Stomach smooth muscle (tissue), 2 donors: ENCODE results near the gene DHRS12.

Source experiments
- H3K27ac ChIP-seq: one replicate; pipeline ENCODE4 v1.7.0; 2013; ENCODE audit warnings: mild to moderate bottlenecking, low read length, inconsistent platforms
- H3K27me3 ChIP-seq, 2 donors: one replicate each; pipeline ENCODE4 v1.7.0; 2013; ENCODE audit warnings: low read length in 2 of 2; ENCODE audit not compliant: insufficient read depth in 2 of 2, control insufficient read depth in 1 of 2
- H3K36me3 ChIP-seq, 2 donors: one replicate each; pipeline ENCODE4 v1.7.0; 2013; ENCODE audit warnings: low read length in 2 of 2; ENCODE audit not compliant: control insufficient read depth in 2 of 2, insufficient read depth in 2 of 2
- H3K4me1 ChIP-seq: one replicate; pipeline ENCODE4 v1.7.0; 2013; ENCODE audit warnings: low read length; ENCODE audit not compliant: control insufficient read depth, insufficient read depth
- H3K4me3 ChIP-seq, 2 donors: one replicate each; pipeline ENCODE4 v1.7.0; 2013; ENCODE audit warnings: low read length in 2 of 2
- H3K9ac ChIP-seq, 2 donors: one replicate each; pipeline ENCODE4 v1.7.0; 2013; ENCODE audit warnings: low read length in 2 of 2, mild to moderate bottlenecking in 1 of 2
- H3K9me3 ChIP-seq, 2 donors: one replicate each; pipeline ENCODE4 v1.7.0; 2013; ENCODE audit warnings: low read length in 2 of 2; ENCODE audit not compliant: control insufficient read depth in 2 of 2
- donor health status: healthy.
- donor health status: Pancreatic carcinoma.

The DHRS12 gene

GRCh38 chr13:51818781-51819511, 15.0 kb upstream of the DHRS12 start:
- Histone ChIP-seq H3K36me3 (no peaks in the 10 kb centered on the region), H3K27me3 (no peaks in the 10 kb centered on the region), H3K4me3 (peak overlapping the region in 1 of 2 donors; percentile 49), H3K27ac (no peak overlapping the region), H3K9ac (no peak overlapping the region), H3K4me1 (peaks cover 26% of the 10 kb centered on the region), H3K9me3 (no peaks in the 10 kb centered on the region)

DNA sequence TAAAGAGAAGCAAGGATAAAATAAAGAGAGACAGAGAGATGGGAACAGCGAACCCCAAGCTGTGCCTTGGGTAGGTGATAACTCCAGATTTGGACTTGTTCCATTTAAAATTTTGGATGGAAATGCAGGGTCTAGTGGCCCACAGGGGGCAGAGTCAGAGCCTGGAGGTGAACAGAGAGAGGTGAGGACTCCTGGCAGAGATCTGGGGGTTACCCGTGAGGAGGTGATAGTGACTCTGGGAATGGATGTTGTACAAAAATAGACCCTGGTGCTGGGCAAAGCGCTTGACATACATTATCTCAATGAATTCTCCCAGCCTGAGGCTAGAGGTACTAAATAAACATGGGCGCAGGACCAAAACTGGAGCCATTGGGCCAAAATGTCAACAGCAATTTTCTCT, 14.3 kb upstream of the DHRS12 start:
- no peak overlapping the region for H3K27ac ChIP-seq
- H3K36me3 ChIP-seq: no peaks in the 10 kb centered on the region
- H3K27me3 ChIP-seq: no peaks in the 10 kb centered on the region
- no peak overlapping the region for H3K4me3 ChIP-seq
- H3K9me3 ChIP-seq: no peaks in the 10 kb centered on the region
- no peak overlapping the region for H3K9ac ChIP-seq
- peaks cover 26% of the 10 kb centered on the region for H3K4me1 ChIP-seq

DNA sequence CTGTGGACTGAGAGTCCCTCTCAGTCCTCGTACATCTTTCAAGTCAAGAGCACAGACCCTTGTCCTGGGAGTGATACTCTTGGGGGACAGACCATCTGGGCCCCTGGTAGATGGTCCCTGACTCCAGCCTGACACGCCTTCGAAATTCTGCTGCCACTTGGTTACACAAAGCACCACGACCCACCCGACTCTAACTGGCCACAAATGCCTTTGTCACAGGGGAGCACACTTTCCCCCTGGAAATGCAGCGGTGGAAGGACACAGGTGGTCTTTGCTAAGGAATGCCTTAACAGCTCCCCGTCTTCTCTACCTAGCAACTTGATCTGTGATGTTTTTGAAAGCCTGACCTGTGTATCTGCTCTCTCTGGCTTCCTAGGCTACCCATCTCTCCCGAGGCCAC, 13.8 kb upstream of the DHRS12 start:
- no peak overlapping the region for H3K9ac ChIP-seq
- H3K27me3 ChIP-seq: no peaks in the 10 kb centered on the region
- no peak overlapping the region for H3K4me3 ChIP-seq
- H3K36me3 ChIP-seq: no peaks in the 10 kb centered on the region
- H3K27ac ChIP-seq: no peak overlapping the region
- peaks cover 26% of the 10 kb centered on the region for H3K4me1 ChIP-seq
- H3K9me3 ChIP-seq: no peaks in the 10 kb centered on the region

DNA sequence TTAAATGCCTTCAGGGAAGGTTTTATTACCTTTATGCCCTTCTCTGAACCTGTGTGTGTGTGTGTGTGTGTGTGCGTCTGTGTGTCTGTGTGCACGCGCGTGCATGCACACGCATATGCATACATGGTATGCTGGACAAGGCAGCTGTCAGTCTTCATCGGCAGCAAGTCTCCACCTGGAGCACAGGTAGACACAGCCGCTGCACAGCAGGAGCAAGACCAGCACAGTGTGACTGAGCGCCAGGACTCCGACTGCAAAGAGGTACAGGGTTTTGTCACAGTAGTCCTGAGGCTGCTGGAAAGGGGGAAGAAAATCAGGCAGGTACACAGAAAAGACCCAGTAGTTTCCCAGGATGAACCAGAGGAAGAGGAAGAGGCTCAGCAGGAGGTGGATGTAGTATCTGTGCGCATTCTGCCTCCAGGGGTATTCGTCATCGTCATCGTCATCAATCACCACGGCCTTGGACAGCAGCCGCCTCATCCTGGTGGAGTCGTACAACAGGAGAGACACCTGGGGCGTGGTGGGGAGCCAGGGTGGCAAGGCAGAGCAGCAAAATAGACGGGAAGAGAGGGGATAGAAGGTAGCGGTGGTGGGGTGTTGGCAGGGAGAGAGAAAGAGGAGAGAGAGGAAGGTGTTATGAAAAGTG, 12.8 kb upstream of the DHRS12 start:
- Histone ChIP-seq H3K9me3 (no peaks in the 10 kb centered on the region), H3K9ac (no peak overlapping the region), H3K4me1 (peaks cover 26% of the 10 kb centered on the region), H3K27ac (no peak overlapping the region), H3K27me3 (no peaks in the 10 kb centered on the region), H3K4me3 (no peak overlapping the region), H3K36me3 (no peaks in the 10 kb centered on the region)

GRCh38 chr13:51815848-51816247, 11.9 kb upstream of the DHRS12 start:
- no peak overlapping the region for H3K9ac ChIP-seq
- H3K4me1 ChIP-seq: peaks cover 26% of the 10 kb centered on the region
- H3K27ac ChIP-seq: no peak overlapping the region
- H3K36me3 ChIP-seq: no peaks in the 10 kb centered on the region
- no peaks in the 10 kb centered on the region for H3K27me3 ChIP-seq
- no peaks in the 10 kb centered on the region for H3K9me3 ChIP-seq
- H3K4me3 ChIP-seq: peak overlapping the region in 1 of 2 donors; percentile 69

DNA sequence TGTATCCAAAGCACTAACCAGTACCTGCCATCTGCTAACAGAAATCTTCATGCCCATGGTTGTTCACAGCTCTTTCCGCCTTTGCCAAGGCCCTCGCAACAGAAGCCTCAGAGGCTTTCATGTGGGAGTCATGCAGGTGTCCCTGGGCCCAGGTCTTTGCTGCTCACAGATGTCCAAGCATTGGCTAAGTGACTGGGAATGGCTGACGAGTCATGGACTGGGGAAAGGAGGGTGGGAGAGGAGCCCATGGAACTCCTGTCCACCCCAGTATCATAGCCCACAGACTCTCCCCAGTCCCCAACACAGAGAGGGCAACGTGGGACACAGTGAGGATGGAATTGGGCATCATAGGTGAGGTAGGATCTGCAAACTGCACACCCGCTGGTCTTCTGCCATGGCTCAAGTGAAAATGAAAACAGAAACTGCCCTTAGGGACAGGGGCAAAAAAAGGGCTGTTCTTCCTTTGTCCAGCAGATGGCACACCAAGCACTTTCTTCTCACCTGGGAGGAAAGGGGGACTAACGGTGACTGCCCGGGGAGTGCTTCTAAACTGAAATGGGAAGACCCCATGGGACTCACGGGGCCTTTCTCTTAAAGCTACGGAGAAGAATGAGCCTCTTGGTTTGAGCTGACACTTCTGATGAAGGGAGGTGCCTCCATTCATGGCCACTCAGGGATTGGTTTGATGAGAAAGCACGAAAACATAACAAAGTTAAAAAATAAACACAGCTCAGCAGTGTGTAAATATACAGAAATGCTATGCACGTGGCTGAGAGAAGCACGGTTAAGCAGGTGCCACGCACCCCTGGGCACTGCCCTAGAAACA, 11.1 kb upstream of the DHRS12 start:
- no peaks in the 10 kb centered on the region for H3K9me3 ChIP-seq
- peak overlapping the region in 1 of 2 donors; percentile 74 for H3K9ac ChIP-seq
- peaks cover 26% of the 10 kb centered on the region for H3K4me1 ChIP-seq
- no peaks in the 10 kb centered on the region for H3K36me3 ChIP-seq
- no peaks in the 10 kb centered on the region for H3K27me3 ChIP-seq
- peak overlapping the region; percentile 58 to 69 for H3K4me3 ChIP-seq
- H3K27ac ChIP-seq: no peak overlapping the region

DNA sequence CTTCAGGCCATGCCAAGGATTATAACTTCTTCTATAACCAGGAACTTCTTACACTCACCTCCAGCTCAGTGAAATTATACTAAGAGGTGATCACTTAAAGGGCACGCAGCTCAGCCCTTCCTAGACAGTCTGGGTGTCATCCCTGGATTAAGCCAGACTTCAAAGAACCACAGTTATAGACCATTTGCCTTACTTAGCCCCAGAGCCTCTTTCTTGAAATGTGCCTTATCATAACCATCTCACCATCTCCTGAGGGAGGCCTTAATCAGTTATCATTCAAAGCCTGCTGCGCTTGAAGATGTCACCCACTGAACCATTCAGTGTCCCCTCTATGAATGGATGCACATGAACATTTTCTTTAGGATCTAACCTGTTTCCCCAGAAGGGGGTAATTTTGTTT, 10.1 kb upstream of the DHRS12 start:
- H3K27me3 ChIP-seq: no peaks in the 10 kb centered on the region
- no peak overlapping the region for H3K9ac ChIP-seq
- peaks cover 17% of the 10 kb centered on the region for H3K4me1 ChIP-seq
- no peak overlapping the region for H3K27ac ChIP-seq
- H3K9me3 ChIP-seq: no peaks in the 10 kb centered on the region
- no peaks in the 10 kb centered on the region for H3K36me3 ChIP-seq
- no peak overlapping the region for H3K4me3 ChIP-seq

- no peak overlapping the region for H3K27ac ChIP-seq
Measured at GRCh38 chr13:51811920-51812451, 8.0 kb upstream of the DHRS12 start.

DNA sequence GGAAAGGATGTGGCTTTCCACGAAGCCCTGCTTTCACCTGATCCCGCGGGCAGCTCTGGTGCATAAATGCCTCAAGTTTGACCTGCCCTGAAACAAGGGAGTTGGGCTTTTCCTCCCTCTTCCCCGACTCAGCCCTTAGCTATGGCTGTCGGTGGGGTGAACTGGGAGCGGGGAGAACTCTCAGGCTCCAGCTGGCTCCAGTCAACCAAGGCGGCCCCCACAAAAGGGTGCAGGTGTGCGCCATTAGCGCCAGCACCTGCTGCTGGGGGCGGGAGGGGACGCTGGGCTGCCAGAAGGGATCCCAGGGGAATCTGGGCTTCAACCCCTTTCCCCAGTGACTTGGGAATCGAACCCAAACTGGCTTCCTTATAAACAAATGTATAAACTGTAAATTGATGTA, 7.1 kb upstream of the DHRS12 start:
- peaks cover 13% of the 10 kb centered on the region for H3K4me1 ChIP-seq
- H3K27me3 ChIP-seq: no peaks in the 10 kb centered on the region
- no peak overlapping the region for H3K27ac ChIP-seq
- no peaks in the 10 kb centered on the region for H3K9me3 ChIP-seq
- no peak overlapping the region for H3K4me3 ChIP-seq
- no peaks in the 10 kb centered on the region for H3K36me3 ChIP-seq
- no peak overlapping the region for H3K9ac ChIP-seq

More at GRCh38 chr13:51811920-51812451, 8.0 kb upstream of the DHRS12 start:
- Histone ChIP-seq H3K4me1 (peaks cover 13% of the 10 kb centered on the region), H3K27me3 (no peaks in the 10 kb centered on the region), H3K9ac (no peak overlapping the region), H3K4me3 (no peak overlapping the region), H3K9me3 (no peaks in the 10 kb centered on the region), H3K36me3 (no peaks in the 10 kb centered on the region)

GRCh38 chr13:51808811-51809210, 4.8 kb upstream of the DHRS12 start:
- Histone ChIP-seq H3K27me3 (no peaks in the 10 kb centered on the region), H3K4me3 (no peak overlapping the region), H3K9ac (no peak overlapping the region), H3K9me3 (no peaks in the 10 kb centered on the region), H3K36me3 (no peaks in the 10 kb centered on the region), H3K27ac (no peak overlapping the region), H3K4me1 (peaks cover 16% of the 10 kb centered on the region)
